ENCODE measurements around the gene OCIAD2.
"Not testable (repeated sequence)": the region's sequence is repeated elsewhere in the genome, so short reads cannot be mapped to it uniquely, and the experiment has no call there.

The OCIAD2 gene

GRCh38 chr4:48854395-48854683 lies 52.2 kb downstream of the OCIAD2 start:
- DNase-seq (ENCODE audit: low spot score): no peak

- DNase-seq (ENCODE audit: low spot score): no peak
Observed at GRCh38 chr4:48853604-48854394, 52.8 kb downstream of the OCIAD2 start.

GRCh38 chr4:48851651-48852050 lies 54.9 kb downstream of the OCIAD2 start:
- DNase-seq (ENCODE audit: low spot score): no peak

- DNase-seq (ENCODE audit: low spot score): not testable (repeated sequence)
Observed at GRCh38 chr4:48848799-48849198, 57.8 kb downstream of the OCIAD2 start.

GRCh38 chr4:48844843-48845242 lies 61.7 kb downstream of the OCIAD2 start:
- DNase-seq (ENCODE audit: low spot score): no peak

GRCh38 chr4:48841045-48841827 lies 65.3 kb downstream of the OCIAD2 start:
- DNase-seq (ENCODE audit: low spot score): no peak

- no peak for DNase-seq (ENCODE audit: low spot score)
Observed at GRCh38 chr4:48836658-48837057, 69.9 kb downstream of the OCIAD2 start.
